Measurements from ENCODE around the gene CAPZA1. TPM values are rescaled to one million over a fixed set of nuclear protein-coding genes. Genes with fewer than 3 reads are reported as not detected.
A peak's percentile ranks its signal among the peaks of the same experiment; 100 is the strongest.

CAPZA1 gene
- total and polyA plus RNA-seq, 4 experiments from 2014 or later: 149 to 296 (median 199) TPM

DNA sequence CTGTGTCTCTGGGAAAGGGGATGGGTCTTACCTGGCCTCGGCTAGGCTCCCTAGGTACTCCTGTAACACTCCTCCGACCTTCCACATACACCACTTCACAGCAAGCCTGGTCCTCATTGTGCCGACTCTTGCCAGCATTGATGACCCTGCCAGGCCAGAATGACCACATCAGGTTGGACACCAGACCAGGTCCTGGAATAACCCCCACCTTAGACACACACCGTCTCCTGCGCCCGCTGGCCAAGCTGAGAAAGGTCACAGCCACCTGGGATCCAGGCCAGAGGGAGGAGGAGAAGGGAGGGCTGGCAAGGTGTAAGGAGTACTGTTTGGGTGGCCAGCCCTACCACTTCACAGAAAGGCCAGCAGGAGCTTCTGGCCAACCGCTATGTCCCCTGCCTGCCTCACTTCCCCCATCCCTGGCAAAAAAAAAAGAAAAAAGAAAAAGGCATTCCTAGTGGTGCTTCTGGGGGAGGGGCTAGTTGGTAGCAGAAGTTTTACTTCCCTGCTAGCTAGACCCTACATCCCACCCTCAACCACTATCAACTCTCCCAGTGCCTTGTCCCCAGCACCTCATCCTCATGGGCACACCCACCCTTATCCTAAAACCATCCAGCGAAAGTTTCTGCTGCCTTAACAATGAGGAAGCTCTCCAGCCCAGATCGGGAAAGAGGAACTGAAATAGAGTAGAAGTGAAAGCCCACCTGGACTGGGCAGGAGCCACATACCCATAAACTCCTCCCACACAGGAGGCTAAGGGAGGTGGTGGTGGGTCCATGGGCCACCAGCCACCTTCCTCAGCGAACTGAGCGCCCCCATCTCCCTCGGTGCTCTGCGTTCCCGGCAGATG is 94.1 kb downstream of the CAPZA1 start:
- Histone ChIP-seq H3K36me3 (ENCODE audit: insufficient read depth, low read length) (no peaks in the 10 kb centered on the region), H3K27ac (ENCODE audit: low read depth, low read length) (no peak overlapping the region), H3K9me3 (ENCODE audit: control insufficient read depth in 1 of 2, low read length in 2 of 2) (no peaks in the 10 kb centered on the region), H3K27me3 (ENCODE audit: insufficient read depth, low read length) (peaks cover 3% of the 10 kb centered on the region), H3K4me1 (ENCODE audit: insufficient read depth, low read length) (peaks cover 22% of the 10 kb centered on the region), H3K4me3 (ENCODE audit: low read length in 2 of 2) (peak overlapping the region in 1 of 2 donors; percentile 72)
- no peaks in the 10 kb centered on the region for H3K9me3 Mint-ChIP-seq
- no peak for DNase-seq
- ChIA-PET POLR2A (ENCODE audit: partially characterized antibody) (interaction anchor here (3.2 to 3.8 kb wide), 3 partner anchors 11 to 359 kb away, joined by 31 to 44 read pairs (median 36); partner anchors contain the start of genes CAPZA1, LRIG2 and ST7L), CTCF (ENCODE audit: partially characterized antibody) (interaction anchor here (1.3 to 4.1 kb wide), 4 partner anchors 86 to 428 kb away, joined by 3 to 56 read pairs (median 22); partner anchors contain the start of gene LRIG2)
- H3K4me3 Mint-ChIP-seq: peak overlapping the region in 7 of 8 donors; percentile 26 to 86 (median 63)
- H3K36me3 Mint-ChIP-seq: no peaks in the 10 kb centered on the region
- peaks cover 12 to 28% (median 19%) of the 10 kb centered on the region in 4 donors for H3K4me1 Mint-ChIP-seq
- peaks cover 0 to 3% of the 10 kb centered on the region in 2 donors for H3K27me3 Mint-ChIP-seq
- intact Hi-C loops (cut with micrococcal nuclease): loop anchor here (2.0 kb wide), 1 partner anchor 39 kb away; the partner anchor contains the start of gene MOV10
- H3K27ac Mint-ChIP-seq: peak overlapping the region in 4 of 7 donors; percentile 38 to 68 (median 42)

GRCh38 chr1:112714313-112715263 is 95.0 kb downstream of the CAPZA1 start:
- peak overlapping the region; percentile 79 to 89 (median 83) for H3K4me3 Mint-ChIP-seq
- H3K27ac ChIP-seq (ENCODE audit: low read depth, low read length): no peak overlapping the region
- H3K4me1 Mint-ChIP-seq: peaks cover 12 to 29% (median 19%) of the 10 kb centered on the region in 4 donors
- peaks cover 0 to 3% of the 10 kb centered on the region in 2 donors for H3K27me3 Mint-ChIP-seq
- H3K9me3 ChIP-seq (ENCODE audit: control insufficient read depth in 1 of 2, low read length in 2 of 2): no peaks in the 10 kb centered on the region
- peak overlapping the region in 4 of 7 donors; percentile 8 to 57 (median 44) for H3K27ac Mint-ChIP-seq
- H3K9me3 Mint-ChIP-seq: no peaks in the 10 kb centered on the region
- H3K36me3 Mint-ChIP-seq: no peaks in the 10 kb centered on the region
- peaks cover 8% of the 10 kb centered on the region for H3K27me3 ChIP-seq (ENCODE audit: insufficient read depth, low read length)
- POLR2A ChIA-PET (ENCODE audit: partially characterized antibody): interaction anchor here (0.9 to 3.8 kb wide), 15 partner anchors 12 to 1214 kb away, joined by 3 to 44 read pairs (median 5); partner anchors contain the start of genes CAPZA1, HIPK1, LRIG2 and MOV10
- CTCF ChIA-PET (ENCODE audit: partially characterized antibody): interaction anchor here (0.6 to 6.8 kb wide), 31 partner anchors 6 to 965 kb away, joined by 3 to 66 read pairs (median 6); partner anchors contain the start of genes CTTNBP2NL, LRIG2, MOV10 and RHOC
- intact Hi-C loops (cut with micrococcal nuclease): loop anchor here (1.0 to 5.0 kb wide), 4 partner anchors 40 to 1098 kb away; partner anchors contain the start of genes MAGI3, MOV10, RSBN1 and SLC16A1
- peak in 1 of 5 donors; percentile 51 for DNase-seq
- no peaks in the 10 kb centered on the region for H3K36me3 ChIP-seq (ENCODE audit: insufficient read depth, low read length)
- peak overlapping the region in 1 of 2 donors; percentile 72 for H3K4me3 ChIP-seq (ENCODE audit: low read length in 2 of 2)
- H3K4me1 ChIP-seq (ENCODE audit: insufficient read depth, low read length): peaks cover 22% of the 10 kb centered on the region

- Mint-ChIP-seq H3K4me3 (peak within 1 kb of the TSS; percentile 81 to 96 (median 93)), H3K9me3 (no peaks in the 10 kb centered on the region), H3K4me1 (peaks cover 12 to 29% (median 19%) of the 10 kb centered on the region in 4 donors), H3K36me3 (no peaks in the 10 kb centered on the region), H3K27ac (peak within 1 kb of the TSS; percentile 81 to 96 (median 93)), H3K27me3 (peaks cover 0 to 2% of the 10 kb centered on the region in 2 donors)
- ChIA-PET CTCF (ENCODE audit: partially characterized antibody) (interaction anchor here (0.6 to 6.8 kb wide), 51 partner anchors 7 to 1237 kb away, joined by 3 to 66 read pairs (median 4); partner anchors contain the start of genes CTTNBP2NL, LRIG2, MOV10 and RHOC), POLR2A (ENCODE audit: partially characterized antibody) (interaction anchor here (0.7 to 3.8 kb wide), 17 partner anchors 13 to 1213 kb away, joined by 3 to 44 read pairs (median 4); partner anchors contain the start of genes CAPZA1, HIPK1, LRIG2 and MOV10)
- Histone ChIP-seq H3K36me3 (ENCODE audit: insufficient read depth, low read length) (no peaks in the 10 kb centered on the region), H3K4me1 (ENCODE audit: insufficient read depth, low read length) (peaks cover 22% of the 10 kb centered on the region), H3K27ac (ENCODE audit: low read depth, low read length) (peak within 1 kb of the TSS; percentile 43), H3K9me3 (ENCODE audit: control insufficient read depth in 1 of 2, low read length in 2 of 2) (no peaks in the 10 kb centered on the region), H3K27me3 (ENCODE audit: insufficient read depth, low read length) (peaks cover 8% of the 10 kb centered on the region), H3K4me3 (ENCODE audit: low read length in 2 of 2) (peak within 1 kb of the TSS; percentile 58 to 72)
- DNase-seq: peak; percentile 96 to 97 (median 97)
- intact Hi-C loops (cut with micrococcal nuclease): loop anchor here (1.0 to 5.0 kb wide), 10 partner anchors 41 to 1097 kb away; partner anchors contain the start of genes LRIG2, MAGI3, MOV10 and RSBN1
Observed at GRCh38 chr1:112715264-112716053, 95.8 kb downstream of the CAPZA1 start, which contains the start of gene PPM1J. PPM1J (minus strand) TSS chr1:112715332; CDS start chr1:112715301, 31 bp downstream.

DNA sequence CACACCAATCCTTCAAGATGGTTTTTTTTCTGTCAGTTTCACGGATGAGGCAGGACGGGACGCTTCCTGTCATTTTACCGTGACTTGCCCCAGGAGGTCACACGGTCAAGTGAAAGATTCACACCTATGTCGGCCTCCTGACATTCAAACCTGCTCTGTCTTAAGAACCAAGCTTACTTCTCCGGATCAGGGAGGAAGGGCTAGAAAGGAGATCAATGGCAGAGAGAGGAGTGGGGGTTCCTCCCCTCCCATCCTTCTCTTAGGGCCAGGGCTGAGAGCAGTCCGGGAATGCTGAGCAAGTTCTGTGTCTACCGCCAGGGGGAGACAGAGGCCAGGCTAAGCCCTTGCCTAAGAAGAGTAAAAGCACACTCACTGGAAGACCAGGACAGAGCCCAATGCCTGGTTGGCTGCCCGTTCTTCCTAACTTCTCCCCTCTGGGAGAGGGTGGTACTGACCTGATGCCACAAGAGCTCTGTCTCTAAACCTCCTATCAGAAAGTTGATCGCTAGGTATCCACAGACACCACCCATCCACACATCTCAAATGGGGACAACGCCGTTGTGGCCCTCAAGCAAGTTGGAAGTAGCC is 96.6 kb downstream of the CAPZA1 start:
- peaks cover 0 to 1% of the 10 kb centered on the region in 2 donors for H3K27me3 Mint-ChIP-seq
- H3K27ac Mint-ChIP-seq: peak overlapping the region; percentile 66 to 96 (median 93)
- Histone ChIP-seq H3K9me3 (ENCODE audit: control insufficient read depth in 1 of 2, low read length in 2 of 2) (no peaks in the 10 kb centered on the region), H3K36me3 (ENCODE audit: insufficient read depth, low read length) (no peaks in the 10 kb centered on the region), H3K4me3 (ENCODE audit: low read length in 2 of 2) (peak overlapping the region; percentile 58 to 72), H3K27ac (ENCODE audit: low read depth, low read length) (peak overlapping the region; percentile 43), H3K4me1 (ENCODE audit: insufficient read depth, low read length) (peaks cover 22% of the 10 kb centered on the region), H3K27me3 (ENCODE audit: insufficient read depth, low read length) (peaks cover 11% of the 10 kb centered on the region)
- no peaks in the 10 kb centered on the region for H3K9me3 Mint-ChIP-seq
- ChIA-PET CTCF (ENCODE audit: partially characterized antibody) (interaction anchor here (0.7 to 6.8 kb wide), 48 partner anchors 8 to 1236 kb away, joined by 3 to 66 read pairs (median 4); partner anchors contain the start of genes CTTNBP2NL, LRIG2, MOV10 and RHOC), POLR2A (ENCODE audit: partially characterized antibody) (interaction anchor here (0.7 to 3.8 kb wide), 10 partner anchors 14 to 1213 kb away, joined by 3 to 44 read pairs (median 8); partner anchors contain the start of genes CAPZA1, HIPK1, LRIG2 and MOV10)
- peak overlapping the region; percentile 81 to 96 (median 93) for H3K4me3 Mint-ChIP-seq
- H3K4me1 Mint-ChIP-seq: peaks cover 12 to 29% (median 19%) of the 10 kb centered on the region in 4 donors
- H3K36me3 Mint-ChIP-seq: no peaks in the 10 kb centered on the region
- intact Hi-C loops (cut with micrococcal nuclease): loop anchor here (1.0 to 5.0 kb wide), 7 partner anchors 88 to 962 kb away; partner anchors contain the start of genes LRIG2 and MAGI3
- DNase-seq: peak; percentile 72 to 80 (median 76)

DNA sequence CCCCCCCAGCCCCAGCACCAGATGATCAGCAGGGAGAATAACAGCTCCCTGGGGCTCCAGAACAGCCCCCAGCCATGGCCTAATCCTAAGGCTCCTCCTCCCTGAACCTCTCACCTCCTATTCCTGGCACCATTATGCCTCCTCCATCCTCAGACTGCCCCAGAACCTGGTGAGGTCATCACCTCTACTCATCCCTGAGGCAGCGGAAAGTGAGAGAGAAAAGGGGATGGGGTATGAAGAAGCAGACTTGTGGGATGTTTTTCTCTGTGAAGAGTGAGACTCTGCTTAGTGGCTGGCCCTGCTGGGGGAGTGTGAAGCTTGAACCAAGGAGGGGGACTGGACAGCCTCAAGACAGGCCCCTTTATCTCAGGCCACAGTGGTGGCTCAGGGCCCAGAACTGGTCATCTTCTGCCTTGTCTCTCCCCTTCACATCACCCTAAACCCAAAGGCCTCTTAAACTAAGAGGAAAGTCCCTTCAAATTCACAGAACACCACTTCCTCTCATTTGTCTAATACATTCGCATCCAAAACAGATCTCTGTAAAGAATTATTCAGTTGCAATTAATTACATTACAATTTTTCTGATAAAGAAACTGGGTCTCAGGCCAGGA is 97.7 kb downstream of the CAPZA1 start:
- Mint-ChIP-seq H3K36me3 (no peaks in the 10 kb centered on the region), H3K9me3 (no peaks in the 10 kb centered on the region), H3K4me1 (peaks cover 12 to 29% (median 19%) of the 10 kb centered on the region in 4 donors), H3K4me3 (peak overlapping the region in 1 of 8 donors; percentile 57), H3K27ac (peak overlapping the region in 2 of 7 donors; percentile 25 to 82), H3K27me3 (peaks cover 2 to 5% of the 10 kb centered on the region in 2 donors)
- H3K9me3 ChIP-seq (ENCODE audit: control insufficient read depth in 1 of 2, low read length in 2 of 2): no peaks in the 10 kb centered on the region
- H3K27ac ChIP-seq (ENCODE audit: low read depth, low read length): no peak overlapping the region
- no peak overlapping the region for H3K4me3 ChIP-seq (ENCODE audit: low read length in 2 of 2)
- peaks cover 11% of the 10 kb centered on the region for H3K27me3 ChIP-seq (ENCODE audit: insufficient read depth, low read length)
- POLR2A ChIA-PET (ENCODE audit: partially characterized antibody): interaction anchor here (3.8 kb wide), 1 partner anchor 356 kb away, joined by 31 read pairs; the partner anchor contains the start of gene LRIG2
- intact Hi-C loops (cut with micrococcal nuclease): loop anchor here (2.0 to 5.0 kb wide), 2 partner anchors 355 to 675 kb away; partner anchors contain the start of genes LRIG2 and MAGI3
- CTCF ChIA-PET (ENCODE audit: partially characterized antibody): interaction anchor here (0.6 to 6.8 kb wide), 24 partner anchors 9 to 962 kb away, joined by 3 to 66 read pairs (median 8); partner anchors contain the start of genes LRIG2, MOV10, RHOC and SLC16A1
- no peak for DNase-seq
- H3K4me1 ChIP-seq (ENCODE audit: insufficient read depth, low read length): peaks cover 22% of the 10 kb centered on the region
- no peaks in the 10 kb centered on the region for H3K36me3 ChIP-seq (ENCODE audit: insufficient read depth, low read length)
